ENCODE measurements around the gene TMEM135.
A peak's percentile ranks its signal among the peaks of the same experiment; 100 is the strongest.
"Not testable (repeated sequence)": the region's sequence is repeated elsewhere in the genome, so short reads cannot be mapped to it uniquely, and the experiment has no call there.

Gene TMEM135

DNA sequence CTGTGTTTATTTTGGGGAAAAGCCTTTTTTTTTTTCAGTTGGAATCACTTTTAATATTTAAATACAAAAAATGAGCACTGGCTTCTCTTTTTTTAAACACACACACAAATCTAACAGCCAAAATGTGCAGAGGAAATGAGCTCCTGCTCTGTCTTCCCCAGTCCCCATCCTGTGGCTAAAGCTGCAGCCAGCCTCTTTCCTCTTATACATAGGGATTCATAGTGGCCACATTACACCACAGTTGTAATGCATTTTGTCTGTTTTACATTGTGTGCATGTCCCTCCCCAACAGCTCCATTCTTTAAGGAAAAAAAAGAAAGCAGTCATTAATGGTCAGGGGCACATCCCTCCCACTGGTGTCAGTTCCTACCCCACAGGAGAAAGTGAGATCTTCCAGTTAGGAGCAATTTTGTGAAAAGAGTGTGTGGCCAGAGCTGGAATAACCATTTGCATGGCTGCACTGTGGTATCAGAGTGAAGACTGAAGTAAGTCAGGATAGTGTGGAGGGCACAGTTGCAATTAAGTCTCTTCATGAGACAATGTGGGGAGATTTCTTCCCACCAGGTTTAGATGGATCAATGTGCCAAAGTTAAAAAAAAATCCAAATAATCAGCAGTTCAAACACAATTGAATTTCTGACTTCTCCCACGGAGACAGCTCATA, 220.6 kb downstream of the TMEM135 start:
- no peak for DNase-seq (ENCODE audit: low spot score)

DNA sequence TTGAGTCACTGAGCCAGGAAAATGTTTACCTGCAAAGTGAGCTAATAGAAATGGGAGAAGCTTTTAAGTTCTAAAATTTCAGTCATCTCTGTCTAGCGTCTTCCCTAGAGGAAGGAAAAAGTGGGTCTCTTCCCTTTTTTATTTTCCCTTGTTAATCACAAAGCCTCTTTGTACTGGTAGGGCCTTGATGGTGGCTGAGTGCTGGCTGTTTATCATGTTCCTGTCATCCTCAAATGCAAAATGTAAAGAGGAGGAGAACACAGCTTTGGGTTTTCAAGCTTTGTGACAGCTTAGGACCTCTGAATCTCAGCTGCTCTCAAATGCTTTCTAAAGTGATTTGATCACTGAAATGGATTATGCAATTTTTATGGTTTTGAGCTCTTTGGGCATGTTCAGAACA, 222.0 kb downstream of the TMEM135 start:
- no peak for DNase-seq (ENCODE audit: low spot score)

DNA sequence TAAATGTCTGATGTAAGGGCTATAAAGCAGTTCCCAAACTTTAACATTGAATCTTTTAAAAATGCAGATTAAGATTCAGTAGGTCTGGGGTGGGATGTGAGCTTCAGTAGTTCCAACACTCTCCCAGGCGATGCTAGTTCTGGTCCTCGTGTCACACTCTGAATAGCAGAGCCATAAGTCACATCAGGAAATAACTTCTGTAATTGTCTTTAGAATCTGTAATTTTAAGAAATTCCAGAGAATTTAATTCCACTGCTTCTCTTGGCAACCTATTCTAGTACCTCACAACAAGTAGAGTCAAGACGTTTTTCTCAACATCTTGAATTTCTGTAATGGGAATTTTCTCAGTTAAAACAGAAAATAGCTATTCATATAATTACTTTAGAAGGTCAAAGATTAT, 223.1 kb downstream of the TMEM135 start:
- no peak for DNase-seq (ENCODE audit: low spot score)

DNA sequence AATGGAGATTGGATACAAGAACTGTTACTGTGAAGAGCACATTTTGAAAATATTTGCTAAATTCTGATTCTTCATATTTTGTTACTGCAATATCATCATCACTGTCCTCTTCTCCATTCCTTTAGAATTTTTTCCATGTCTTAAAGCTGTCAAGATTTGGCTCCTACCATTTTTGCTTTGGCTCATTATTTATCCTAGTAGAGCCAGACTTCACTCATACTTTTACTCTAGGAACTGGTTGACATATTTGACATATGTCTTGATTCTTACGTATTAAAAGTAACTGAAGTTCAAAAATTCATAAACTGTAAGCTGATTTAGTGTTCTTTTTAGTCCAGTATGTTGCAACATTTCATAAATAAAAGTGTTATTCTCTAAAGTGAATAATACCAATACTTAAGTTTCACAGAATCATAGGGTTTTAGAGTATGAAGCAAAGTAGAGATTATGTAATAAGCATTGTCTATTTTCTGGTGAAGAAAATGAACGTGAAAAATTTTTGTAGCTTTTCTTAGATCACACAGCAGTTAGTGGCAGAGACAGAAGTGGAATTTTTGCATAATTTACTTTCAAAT, 225.6 kb downstream of the TMEM135 start:
- DNase-seq (ENCODE audit: low spot score) = no peak

DNA sequence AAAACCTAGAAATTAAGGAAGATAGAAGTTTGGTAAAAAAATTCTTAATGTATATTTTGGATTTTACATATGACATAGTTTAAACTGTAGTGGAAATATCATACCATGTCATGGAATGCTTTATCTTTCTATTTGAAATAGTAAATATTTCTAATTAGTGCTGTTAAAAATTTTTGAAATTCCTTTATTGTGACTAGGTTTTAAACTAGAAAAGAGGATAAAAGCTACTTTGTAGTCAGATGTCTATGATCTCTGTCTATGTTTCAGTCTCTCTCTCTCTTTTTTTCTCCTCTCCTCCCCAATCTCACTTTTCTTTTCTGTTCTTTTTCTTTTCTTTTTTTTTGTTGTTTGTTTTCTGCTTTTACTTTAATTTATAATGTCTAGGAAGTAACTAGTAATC, 226.2 kb downstream of the TMEM135 start:
- no peak for DNase-seq (ENCODE audit: low spot score)

DNA sequence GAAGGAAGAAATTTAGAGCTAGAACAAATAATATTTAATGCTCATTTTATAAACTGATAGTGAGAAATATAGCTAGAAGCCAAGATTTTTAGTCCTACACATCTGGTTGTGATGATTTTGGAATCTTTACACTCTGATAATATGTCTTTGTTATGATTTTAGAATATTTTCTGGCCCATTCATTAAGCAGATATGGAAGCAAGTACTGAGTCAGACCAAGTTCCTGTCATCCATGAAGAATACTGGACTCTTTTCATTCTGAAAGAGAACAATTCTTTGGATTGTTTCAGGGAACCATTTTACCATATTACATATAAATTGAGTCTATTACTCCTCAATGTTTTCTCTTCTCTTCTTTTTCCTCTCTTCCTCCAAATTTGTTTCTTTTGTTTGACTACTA, 227.4 kb downstream of the TMEM135 start:
- no peak for DNase-seq (ENCODE audit: low spot score)

DNA sequence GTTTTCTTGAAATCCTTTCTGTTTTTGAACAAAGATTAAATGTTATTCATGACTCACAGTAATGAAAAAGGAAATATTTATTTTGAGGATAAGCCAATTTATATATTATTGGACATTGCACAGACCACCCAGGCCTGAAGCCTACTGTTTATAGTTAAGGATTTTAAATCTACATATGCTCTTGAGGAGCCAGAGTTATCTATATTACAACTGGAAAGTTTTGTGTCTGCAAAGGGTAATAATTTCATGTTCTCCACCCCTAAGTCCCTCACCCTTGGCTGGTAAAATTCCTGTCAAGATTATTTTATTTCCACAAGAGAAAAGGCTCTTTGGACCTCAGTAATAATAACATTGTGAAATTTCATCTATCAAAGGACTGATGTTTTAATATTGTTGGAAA, 228.2 kb downstream of the TMEM135 start:
- no peak for DNase-seq (ENCODE audit: low spot score)

DNA sequence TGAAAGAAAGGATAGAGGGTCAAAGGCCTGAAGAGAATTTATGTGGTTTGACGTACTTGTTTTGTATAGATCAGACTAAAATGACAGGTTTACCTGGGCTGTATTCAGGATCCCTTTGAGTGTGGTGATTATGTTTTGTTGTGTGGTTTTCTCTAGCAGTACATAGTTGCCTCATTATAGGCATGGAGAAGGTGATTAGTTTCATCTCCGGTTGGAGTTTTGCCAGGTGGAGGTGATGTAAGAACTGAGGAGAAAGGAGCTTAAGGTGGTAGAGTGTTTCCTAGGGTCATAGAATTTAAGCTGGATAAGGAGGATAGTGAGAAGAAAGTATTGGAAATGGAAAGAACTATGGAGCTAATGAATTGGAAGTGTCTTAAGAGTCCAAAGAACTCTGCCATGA, 229.0 kb downstream of the TMEM135 start:
- no peak for DNase-seq (ENCODE audit: low spot score)

DNA sequence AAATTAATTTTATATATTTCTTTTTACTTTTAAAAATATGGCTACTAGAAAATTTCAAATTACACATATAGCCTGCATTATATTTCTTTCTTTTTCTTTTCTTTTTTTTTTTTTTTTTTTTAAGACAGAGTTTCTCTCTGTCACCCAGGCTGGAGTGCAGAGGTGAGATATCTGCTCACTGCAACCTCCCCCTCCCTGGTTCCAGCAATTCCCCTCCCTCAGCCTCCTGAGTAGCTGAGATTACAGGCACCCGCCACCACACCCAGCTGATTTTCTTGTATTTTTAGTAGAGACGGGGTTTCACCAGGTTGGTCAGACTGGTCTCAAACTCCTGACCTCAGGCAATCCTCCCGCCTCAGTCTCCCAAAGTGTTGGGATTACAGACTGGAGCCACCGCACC, 234.2 kb downstream of the TMEM135 start:
- not testable (repeated sequence) for DNase-seq (ENCODE audit: low spot score)

DNA sequence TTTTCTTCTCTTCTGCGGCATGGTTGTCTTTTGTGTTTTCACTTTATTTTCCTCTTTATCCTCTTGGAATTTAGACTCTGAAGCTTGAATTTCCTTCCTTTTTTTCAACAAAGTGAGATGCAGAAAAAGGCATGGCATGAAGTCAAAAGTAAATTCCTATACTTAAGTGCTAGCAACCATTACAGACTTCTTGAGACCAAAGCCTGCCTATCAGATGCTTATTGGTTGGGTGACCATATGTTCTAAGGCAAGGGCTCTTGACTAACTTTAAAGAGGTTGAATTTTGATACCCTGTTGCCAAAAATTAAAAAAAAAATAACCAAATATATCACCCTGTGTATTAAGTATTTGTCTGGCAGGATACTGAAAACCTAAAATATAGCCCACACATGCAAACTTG, 237.4 kb downstream of the TMEM135 start:
- DNase-seq (ENCODE audit: low spot score) = no peak

DNA sequence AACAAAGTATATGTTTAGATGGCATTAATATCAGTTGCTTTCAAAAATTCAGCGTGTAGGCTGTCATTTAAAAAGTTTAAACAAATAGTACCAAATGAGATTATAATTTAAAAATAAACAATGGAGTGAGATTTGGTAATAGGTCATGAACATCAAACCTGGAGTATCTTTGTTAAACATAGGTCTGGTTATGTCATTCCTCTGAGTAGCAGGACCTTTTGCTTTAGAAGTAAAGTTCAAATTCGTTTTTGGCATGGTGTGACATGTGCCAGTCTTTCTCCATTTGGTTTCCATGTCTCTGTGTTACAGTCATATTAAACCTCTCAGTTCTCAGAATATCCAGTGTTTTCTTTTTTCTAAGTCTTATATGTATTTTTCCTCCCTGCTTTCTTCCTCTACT, 242.4 kb downstream of the TMEM135 start:
- no peak for DNase-seq (ENCODE audit: low spot score)

DNA sequence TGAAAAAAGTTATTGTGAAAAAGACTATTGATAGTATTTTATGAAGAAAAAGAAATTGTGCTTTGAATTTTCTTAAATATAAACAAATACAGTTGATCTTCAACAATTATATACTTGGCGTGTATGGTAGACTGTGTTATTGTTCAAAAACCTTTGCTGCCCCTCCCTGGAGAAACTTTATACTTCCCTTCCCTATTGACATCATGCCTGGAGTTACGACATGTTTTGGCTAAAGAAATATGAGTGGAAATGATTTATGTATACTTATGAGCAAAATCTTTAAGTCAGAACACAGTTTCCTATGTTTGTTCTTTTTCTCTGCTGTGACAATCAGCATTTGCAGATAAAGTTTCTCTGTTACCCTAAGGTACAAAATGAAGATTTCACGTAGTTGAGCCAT, 243.8 kb downstream of the TMEM135 start:
- DNase-seq (ENCODE audit: low spot score) = no peak

DNA sequence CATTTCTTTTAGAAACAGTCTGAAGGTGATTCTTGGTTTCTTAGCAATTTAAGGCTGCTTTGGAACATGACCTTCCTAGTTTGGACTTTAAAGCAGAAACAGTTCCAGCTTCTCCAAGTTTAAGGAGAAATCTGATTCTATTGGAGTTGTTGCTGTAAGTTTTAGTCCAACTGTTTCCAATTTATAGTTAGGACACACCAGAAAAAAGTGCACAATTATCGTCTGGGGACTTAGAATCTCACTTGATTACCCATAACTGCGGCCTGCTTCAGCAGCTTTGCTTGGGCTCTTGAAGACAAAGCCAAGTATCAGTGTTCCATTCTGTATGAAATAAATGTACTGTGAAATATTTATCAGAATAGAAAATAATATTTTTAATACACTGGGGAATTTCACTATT, 246.6 kb downstream of the TMEM135 start:
- no peak for DNase-seq (ENCODE audit: low spot score)

DNA sequence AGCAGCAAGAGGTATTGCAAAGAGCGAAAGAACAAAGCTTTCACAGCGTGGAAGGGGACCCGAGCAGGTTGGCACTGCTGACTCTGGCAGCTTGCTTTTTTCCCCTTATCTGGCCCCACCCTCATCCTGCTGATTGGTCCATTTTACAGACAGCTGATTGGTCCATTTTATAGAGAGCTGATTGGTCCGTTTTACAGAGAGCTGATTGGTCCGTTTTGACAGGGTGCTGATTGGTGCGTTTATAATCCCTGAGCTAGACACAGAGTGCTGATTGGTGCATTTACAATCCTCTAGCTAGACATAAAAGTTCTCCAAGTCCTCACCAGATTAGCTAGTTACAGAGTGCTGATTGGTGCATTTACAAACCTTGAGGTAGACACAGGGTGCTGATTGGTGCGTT, 247.9 kb downstream of the TMEM135 start:
- DNase-seq (ENCODE audit: low spot score) = not testable (repeated sequence)

DNA sequence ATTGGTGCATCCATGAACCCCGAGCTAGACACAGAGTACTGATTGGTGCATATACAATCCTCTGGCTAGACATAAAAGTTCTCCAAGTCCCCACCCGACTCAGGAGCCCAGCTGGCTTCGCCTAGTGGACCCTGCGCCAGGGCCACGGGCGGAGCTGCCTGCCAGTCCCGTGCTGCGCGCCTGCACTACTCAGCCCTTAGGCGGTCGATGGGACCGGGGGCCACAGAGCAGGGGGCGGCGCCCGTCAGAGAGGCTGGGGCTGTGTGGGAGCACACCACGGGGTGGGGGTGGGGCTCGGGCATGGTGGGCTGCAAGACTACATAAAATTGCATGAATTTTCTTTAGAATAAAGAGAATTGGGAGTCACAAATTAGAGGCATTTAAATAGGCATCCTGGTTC, 248.6 kb downstream of the TMEM135 start:
- no peak for DNase-seq (ENCODE audit: low spot score)

DNA sequence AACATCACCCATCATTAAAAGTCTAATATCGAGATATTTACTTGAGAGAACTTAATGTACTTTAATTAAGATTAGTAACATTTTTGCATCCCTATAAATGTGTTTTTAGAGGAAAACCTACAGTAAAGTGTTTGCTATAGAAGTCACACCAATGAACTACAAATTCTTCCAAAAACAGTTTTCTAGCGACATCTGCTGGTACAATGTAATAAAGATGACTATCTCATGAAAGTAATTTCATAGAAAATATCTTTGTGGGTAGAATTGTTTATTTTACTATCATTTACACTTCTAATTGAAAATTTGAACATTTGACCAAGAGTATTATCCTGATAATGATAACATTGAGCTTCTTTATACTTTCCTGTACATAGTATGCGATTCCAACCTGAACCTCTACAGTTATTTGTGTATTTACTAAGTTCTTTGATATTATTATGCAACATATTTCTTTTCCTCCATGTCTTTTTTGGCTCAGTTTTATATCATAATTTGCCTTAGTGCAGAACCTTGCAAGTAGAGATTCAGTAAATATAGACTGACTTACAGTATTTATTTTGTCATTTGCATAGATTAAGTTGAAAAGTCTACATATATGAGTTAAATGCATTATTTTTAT, 252.7 kb downstream of the TMEM135 start:
- peak; percentile 53 for DNase-seq (ENCODE audit: low spot score)

DNA sequence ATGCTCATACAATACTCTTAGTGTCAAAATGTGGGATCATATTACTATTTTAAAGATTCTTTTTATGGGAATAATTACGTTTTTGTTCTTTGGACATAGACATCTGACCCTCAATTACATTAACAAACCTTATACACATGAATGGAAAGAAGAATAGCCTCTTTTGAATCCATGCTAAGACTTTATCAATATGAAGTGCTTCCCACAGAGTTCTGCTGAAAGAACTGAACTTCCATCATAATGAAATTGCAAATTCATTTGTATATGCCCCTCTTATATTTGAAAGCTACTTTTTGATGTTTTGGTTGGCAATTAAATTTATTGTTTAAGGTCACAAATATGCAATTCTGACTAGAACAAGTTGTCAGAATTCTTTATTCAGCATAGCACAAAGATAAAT, 254.9 kb downstream of the TMEM135 start:
- DNase-seq (ENCODE audit: low spot score) = no peak

DNA sequence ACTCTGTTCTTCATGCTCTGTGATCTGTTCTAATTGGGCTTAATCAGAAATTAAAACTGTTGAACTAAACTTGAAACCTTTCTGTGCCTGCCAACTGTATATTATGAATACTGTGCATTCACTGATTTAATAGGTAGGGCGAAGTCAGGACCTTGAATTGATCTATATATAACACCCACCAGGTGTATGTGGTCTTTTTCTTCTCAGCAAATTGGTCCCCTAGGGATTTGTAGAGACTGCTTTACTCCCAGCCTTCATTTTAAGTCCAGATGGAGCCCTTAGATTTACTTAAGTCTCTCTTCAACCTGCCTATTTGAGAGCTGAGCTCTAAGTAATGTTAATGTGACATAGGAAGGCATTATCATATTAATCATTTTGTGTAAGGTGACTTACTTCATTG, 257.5 kb downstream of the TMEM135 start:
- DNase-seq (ENCODE audit: low spot score) = no peak

DNA sequence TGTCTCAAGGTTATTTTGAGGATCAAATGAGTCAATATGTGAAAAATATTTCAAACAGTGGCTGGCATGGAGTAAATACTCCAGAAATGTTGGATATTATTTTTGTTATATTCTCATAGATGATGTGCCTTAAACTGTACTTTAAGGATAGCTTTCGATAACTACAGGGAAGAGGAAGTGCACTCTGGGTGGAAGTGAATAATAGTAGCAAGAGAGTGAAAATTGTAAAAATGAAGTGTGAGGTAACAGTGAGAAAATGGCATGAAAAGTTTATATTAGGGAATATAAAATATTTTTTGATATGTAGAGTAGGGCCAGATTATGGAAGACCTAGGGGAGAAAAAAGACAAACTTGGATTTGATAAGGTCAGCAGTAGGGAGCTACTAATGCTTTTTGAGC, 258.9 kb downstream of the TMEM135 start:
- no peak for DNase-seq (ENCODE audit: low spot score)

DNA sequence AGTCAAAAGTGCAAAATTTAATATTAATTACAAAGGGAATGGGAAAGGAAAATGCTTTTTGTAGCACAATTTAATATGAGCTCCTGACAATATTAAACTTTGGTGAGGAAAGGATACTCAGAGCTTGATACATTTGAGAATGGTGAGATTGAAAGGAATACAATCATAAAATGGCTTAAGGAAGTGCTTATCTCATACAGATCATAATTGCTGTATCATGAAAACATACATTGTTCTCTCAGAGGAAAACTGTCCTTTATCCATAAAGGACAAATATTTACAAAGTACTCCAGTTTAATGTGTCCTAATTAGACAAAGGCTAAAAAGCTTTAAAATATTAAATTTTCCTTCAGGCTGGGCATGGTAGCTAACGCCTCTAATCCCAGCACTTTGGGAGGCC, 260.4 kb downstream of the TMEM135 start:
- no peak for DNase-seq (ENCODE audit: low spot score)

DNA sequence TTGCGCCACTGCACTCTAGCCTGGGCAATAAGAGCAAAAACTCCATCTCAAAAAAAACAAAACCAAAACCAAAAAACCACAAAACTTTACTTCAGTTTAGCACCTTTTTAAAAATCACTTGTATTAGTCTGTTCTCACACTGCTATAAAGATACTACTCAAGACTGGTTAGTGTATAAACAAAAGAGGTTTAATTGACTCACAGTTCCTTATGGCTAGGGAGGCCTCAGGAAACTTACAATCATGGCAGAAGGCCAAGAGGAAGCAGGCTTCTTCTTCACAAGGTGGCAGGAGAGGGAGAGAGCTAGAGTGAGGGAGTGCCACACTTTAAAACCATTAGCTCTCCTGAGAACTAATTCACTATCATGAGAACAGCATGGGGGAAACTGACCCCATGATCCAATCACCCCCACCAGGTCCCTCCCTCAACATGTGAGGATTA, 261.3 kb downstream of the TMEM135 start:
- DNase-seq (ENCODE audit: low spot score) = no peak

DNA sequence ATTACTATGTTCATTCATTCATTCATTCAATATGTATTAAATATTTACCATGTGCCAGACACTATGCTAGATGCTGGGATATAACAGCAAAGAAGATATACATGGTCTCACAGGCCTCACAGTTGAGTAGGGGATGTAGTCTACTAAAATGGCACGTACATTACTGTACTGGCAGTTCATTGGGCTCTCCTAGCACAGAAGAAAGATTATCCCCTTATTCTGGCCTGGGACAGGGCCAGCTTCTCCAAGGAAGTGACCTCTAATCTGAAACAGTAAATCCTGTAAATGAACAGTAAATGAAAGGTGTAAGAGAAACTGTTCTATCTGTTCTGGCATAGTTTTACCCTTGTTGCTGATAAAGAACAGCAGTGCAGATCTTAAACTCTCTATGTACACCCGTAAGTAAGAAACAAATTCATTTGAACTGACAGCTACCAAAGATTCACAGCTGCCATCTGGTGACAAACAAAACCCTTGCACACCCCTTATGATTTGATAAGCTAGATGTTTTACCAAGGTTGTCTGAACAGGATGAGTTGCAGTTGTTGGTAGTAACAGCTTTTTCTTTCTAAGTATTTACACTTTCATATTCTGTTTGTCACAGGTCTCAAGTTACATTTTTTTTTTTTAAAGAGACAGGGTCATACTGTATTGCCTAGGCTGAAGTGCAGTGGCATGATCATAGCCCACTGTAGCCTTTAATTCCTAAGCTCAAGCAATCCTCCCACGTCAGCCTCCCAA, 263.1 kb downstream of the TMEM135 start:
- no peak for DNase-seq (ENCODE audit: low spot score)
